Breast epithelium (tissue), 4 donors: ENCODE results near the gene CAB39. TPM values are rescaled to one million over a fixed set of nuclear protein-coding genes. Genes with fewer than 3 reads are reported as not detected.

ENCODE experiments used
- DNase-seq, 2 donors: peaks; one replicate each; pipeline ENCODE4 v3.0.0-alpha.2; 2019; ENCODE audit warnings: low spot score in 2 of 2
- H3K27ac ChIP-seq, 2 donors: fragments of 200-600 bp; sonication (generic) in 1 of 2; one replicate each; pipeline ENCODE4 v1.5.1; 2016 to 2019; ENCODE audit warnings: mild to moderate bottlenecking in 1 of 2
- H3K27me3 ChIP-seq, 2 donors: fragments of 200-600 bp; sonication (generic) in 1 of 2; one replicate each; pipeline versions ENCODE4 v1.5.1 to v1.6.0; 2017 to 2019; ENCODE audit warnings: control low read depth in 1 of 2, mild to moderate bottlenecking in 1 of 2
- H3K36me3 ChIP-seq: fragments of 200-600 bp; one replicate; pipeline ENCODE4 v1.5.1; 2019
- H3K4me1 ChIP-seq, 2 donors: fragments of 200-600 bp; sonication (generic); one replicate each; pipeline ENCODE4 v1.5.1; 2016 to 2019; ENCODE audit warnings: control low read depth in 1 of 2
- H3K4me3 ChIP-seq, 3 donors: fragments of 200-600 bp; sonication (generic); 1 replicate in 2 of 3; 2 replicates in 1 of 3; pipeline ENCODE4 v1.5.1; 2016 to 2019; ENCODE audit warnings: mild to moderate bottlenecking in 3 of 3, moderate library complexity in 2 of 3
- H3K9me3 ChIP-seq, 2 donors: fragments of 200-600 bp; sonication (generic) in 1 of 2; one replicate each; pipeline ENCODE4 v1.5.1; 2016 to 2019; ENCODE audit warnings: control low read depth in 1 of 2
- CTCF ChIP-seq, 3 donors: fragments of 450-650 bp; IDR thresholded peaks; one replicate each; pipeline ENCODE4 v1.5.1; 2016 to 2017; ENCODE audit warnings: antibody characterized with exemption in 3 of 3, mild to moderate bottlenecking in 3 of 3, moderate library complexity in 3 of 3
- POLR2A ChIP-seq: fragments of 450-650 bp; IDR thresholded peaks from one replicate; pipeline ENCODE4 v1.6.1; 2016; ENCODE audit warnings: antibody characterized with exemption, mild to moderate bottlenecking, moderate library complexity
- POLR2AphosphoS5 ChIP-seq, 3 donors: sonication (generic); formaldehyde crosslinking; IDR thresholded peaks; one replicate each; pipeline ENCODE4 v1.6.1; 2017; ENCODE audit warnings: antibody characterized with exemption in 3 of 3
- intact Hi-C: fragments of 100-400 bp; cut with DNase I; formaldehyde crosslinking; loops from one replicate; pipeline ENCODE4 v1.15.1; 2023; ENCODE audit warnings: low total_unique reads
- total RNA-seq, 3 donors: library from RNA; depleted of rRNA; stranded (reverse); fragments of >200 nt; gene quantifications; one replicate each; pipeline ENCODE4 v1.1.0, GENCODE V29; 2016

CAB39 gene
- total RNA-seq, 3 donors from 2014 or later, result 79.0 to 85.9 (median 83.4) TPM

GRCh38 chr2:230772156-230772555 lies 59.5 kb downstream of the CAB39 start:
- Histone ChIP-seq H3K27me3 (no peaks in the 10 kb centered on the region), H3K36me3 (no peaks in the 10 kb centered on the region), H3K9me3 (no peaks in the 10 kb centered on the region), H3K4me3 (no peak overlapping the region), H3K4me1 (no peaks in the 10 kb centered on the region), H3K27ac (no peak overlapping the region)
- no peak for DNase-seq
- TF ChIP-seq POLR2A, result no peak
- TF ChIP-seq CTCF (IDR thresholded peaks at IDR 0.05), result no peak
- no peak for TF ChIP-seq POLR2AphosphoS5 (IDR thresholded peaks at IDR 0.05)
- intact Hi-C loops, result no loop called here

- no peak for DNase-seq
- no peaks in the 10 kb centered on the region for H3K36me3 ChIP-seq
- no peaks in the 10 kb centered on the region for H3K4me1 ChIP-seq
- intact Hi-C loops, result no loop called here
- H3K27me3 ChIP-seq, result no peaks in the 10 kb centered on the region
- no peak overlapping the region for H3K27ac ChIP-seq
- no peak overlapping the region for H3K4me3 ChIP-seq
- H3K9me3 ChIP-seq, result no peaks in the 10 kb centered on the region
- TF ChIP-seq CTCF (IDR thresholded peaks at IDR 0.05) (no peak), POLR2A (no peak), POLR2AphosphoS5 (IDR thresholded peaks at IDR 0.05) (no peak)
Observed at GRCh38 chr2:230773039-230773773, 60.6 kb downstream of the CAB39 start.

GRCh38 chr2:230774348-230774951 lies 61.8 kb downstream of the CAB39 start:
- Histone ChIP-seq H3K27me3 (no peaks in the 10 kb centered on the region), H3K36me3 (no peaks in the 10 kb centered on the region), H3K9me3 (no peaks in the 10 kb centered on the region), H3K4me1 (no peaks in the 10 kb centered on the region), H3K4me3 (no peak overlapping the region), H3K27ac (no peak overlapping the region)
- intact Hi-C loops, result no loop called here
- TF ChIP-seq POLR2AphosphoS5 (IDR thresholded peaks at IDR 0.05), result no peak
- no peak for TF ChIP-seq CTCF (IDR thresholded peaks at IDR 0.05)
- no peak for TF ChIP-seq POLR2A
- DNase-seq, result no peak

GRCh38 chr2:230775737-230776136 lies 63.1 kb downstream of the CAB39 start:
- H3K4me1 ChIP-seq, result no peaks in the 10 kb centered on the region
- H3K27ac ChIP-seq, result no peak overlapping the region
- no peaks in the 10 kb centered on the region for H3K36me3 ChIP-seq
- no peaks in the 10 kb centered on the region for H3K27me3 ChIP-seq
- no peak for TF ChIP-seq POLR2A
- no peak for TF ChIP-seq POLR2AphosphoS5 (IDR thresholded peaks at IDR 0.05)
- no peak for TF ChIP-seq CTCF (IDR thresholded peaks at IDR 0.05)
- H3K9me3 ChIP-seq, result no peaks in the 10 kb centered on the region
- no peak overlapping the region for H3K4me3 ChIP-seq
- no peak for DNase-seq
- intact Hi-C loops, result no loop called here

- Histone ChIP-seq H3K27ac (no peak overlapping the region), H3K9me3 (no peaks in the 10 kb centered on the region), H3K27me3 (no peaks in the 10 kb centered on the region), H3K4me1 (no peaks in the 10 kb centered on the region), H3K4me3 (no peak overlapping the region), H3K36me3 (no peaks in the 10 kb centered on the region)
- DNase-seq, result no peak
- intact Hi-C loops, result no loop called here
- no peak for TF ChIP-seq POLR2A
- no peak for TF ChIP-seq CTCF (IDR thresholded peaks at IDR 0.05)
- no peak for TF ChIP-seq POLR2AphosphoS5 (IDR thresholded peaks at IDR 0.05)
Observed at GRCh38 chr2:230777721-230778120, 65.1 kb downstream of the CAB39 start.
